Heart left ventricle (tissue), 16 donors: ENCODE measurements around the gene RPL38. TPM values are rescaled to one million over a fixed set of nuclear protein-coding genes. Genes with fewer than 3 reads are reported as not detected.

Experiments used
- ATAC-seq, 4 donors: fragments of 200-7000 bp; cut with Tn5 transposase; one replicate each; pipeline ENCODE4 v1.9.1; 2020 to 2022; ENCODE audit warnings: moderate library complexity in 4 of 4, mild to moderate bottlenecking in 3 of 4, moderate number of reproducible peaks in 1 of 4
- DNase-seq, 5 donors: peaks; one replicate each; pipeline ENCODE4 v3.0.0-alpha.2; 2020
- H3K27ac ChIP-seq, 12 donors: fragments of 200-600 bp; sonication (generic) in 4 of 12; one replicate each; pipeline versions ENCODE4 v1.5.0 to v1.8.0; 2016 to 2022; ENCODE audit warnings: mild to moderate bottlenecking in 2 of 12
- H3K27me3 ChIP-seq, 9 donors: fragments of 200-600 bp; sonication (generic) in 2 of 9; one replicate each; pipeline versions ENCODE4 v1.5.1 to v1.8.0; 2016 to 2022; ENCODE audit warnings: mild to moderate bottlenecking in 3 of 9
- H3K36me3 ChIP-seq, 9 donors: fragments of 200-600 bp; sonication (generic) in 2 of 9; one replicate each; pipeline versions ENCODE4 v1.5.0 to v1.8.0; 2018 to 2022; ENCODE audit warnings: mild to moderate bottlenecking in 2 of 9
- H3K4me1 ChIP-seq, 12 donors: fragments of 200-600 bp; sonication (generic) in 4 of 12; one replicate each; pipeline versions ENCODE4 v1.5.0 to v1.8.0; 2016 to 2022; ENCODE audit warnings: mild to moderate bottlenecking in 3 of 12
- H3K4me3 ChIP-seq, 12 donors: fragments of 200-600 bp; sonication (generic) in 4 of 12; one replicate each; pipeline versions ENCODE4 v1.5.0 to v1.8.0; 2017 to 2022; ENCODE audit warnings: mild to moderate bottlenecking in 9 of 12, moderate library complexity in 4 of 12
- H3K9me3 ChIP-seq, 12 donors: fragments of 200-600 bp; sonication (generic) in 4 of 12; one replicate each; pipeline versions ENCODE4 v1.5.0 to v1.8.0; 2016 to 2022; ENCODE audit warnings: mild to moderate bottlenecking in 1 of 12
- CTCF ChIP-seq, 12 donors: fragments of 200-600 bp; sonication (generic) in 4 of 12; IDR thresholded peaks; one replicate each; pipeline versions ENCODE4 v1.5.0 to v1.8.0; 2018 to 2022; ENCODE audit warnings: antibody characterized with exemption in 12 of 12, mild to moderate bottlenecking in 5 of 12
- POLR2A ChIP-seq, 2 donors: fragments of 450-650 bp; IDR thresholded peaks; one replicate each; pipeline ENCODE4 v1.6.1; 2017; ENCODE audit warnings: antibody characterized with exemption in 2 of 2, mild to moderate bottlenecking in 2 of 2, moderate library complexity in 2 of 2
- WGBS, 4 donors: extraction: QIAGEN DNeasy Blood & Tissue Kit in 2 of 4; methylation state at CpG; one replicate each; pipeline versions ENCODE4 v1.1.5 to v1.1.7; 2013 to 2018; 5-methylcytosine and 5-hydroxymethylcytosine counted together
- intact Hi-C, 10 donors: fragments of 100-400 bp; cut with DNase I; formaldehyde crosslinking; loops; one replicate each; pipeline versions ENCODE4 v1.11.1 to v1.14.2; 2022
- polyA plus RNA-seq, 2 donors: library from polyadenylated mRNA; stranded (reverse); fragments of 200-250 nt; gene quantifications; one replicate each; pipeline ENCODE4 v1.2.3, GENCODE V29; 2013
- total RNA-seq, 9 donors: library from RNA; depleted of rRNA in 2 of 9; stranded (reverse); fragments of >200 nt in 2 of 9; fragmentation: NEBNext Ultra II Directional in 3 of 9; extraction: Animal tissue kit (Norgen Biotek cat#: 25700) in 3 of 9; gene quantifications; one replicate each; pipeline versions ENCODE4 v1.1.0 to v1.2.4, GENCODE V29; 2016 to 2023
- donor health status: ischemic (EF 13 %, LVEDD 7.1; RV severe dilation, severe dysfunction).
- donor health status: healthy with polysubstance abuse.
- donor health status: DM: no; HTN: yes; CAD: no.
- donor health status: DM: no; HTN: no; CAD: no.
- donor health status: ischemic (EF 25% LVEDD 6.9; RV normal size, moderate dysfunction).
- donor health status: ischemic (EF 25% LVEDD 5.7; RV mildly dilated, moderate dysfunction).
- donor health status: healthy.
- donor health status: DM: yes; HTN: yes; CAD: no.
- donor health status: ischemic (EF 35%, LVEDD 5.7; RV mildly dilated, moderate dysfunction).
- donor health status: nonischemic (EF 11% LVEDD 7.7; RV severe dilation, severe dysfunction).
- donor health status: DM: yes; HTN: yes; CAD: no.
- donor health status: PGD.
- donor health status: ischemic (EF 29% LVEDD 5.4; RV normal size, mild dysfunction).
- donor health status: nonischemic (EF 23%, LVEDD 6.1; RV moderate dilation, normal function).

Gene RPL38
- total and polyA plus RNA-seq, 11 donors: 244 to 1,830 (median 740) TPM

DNA sequence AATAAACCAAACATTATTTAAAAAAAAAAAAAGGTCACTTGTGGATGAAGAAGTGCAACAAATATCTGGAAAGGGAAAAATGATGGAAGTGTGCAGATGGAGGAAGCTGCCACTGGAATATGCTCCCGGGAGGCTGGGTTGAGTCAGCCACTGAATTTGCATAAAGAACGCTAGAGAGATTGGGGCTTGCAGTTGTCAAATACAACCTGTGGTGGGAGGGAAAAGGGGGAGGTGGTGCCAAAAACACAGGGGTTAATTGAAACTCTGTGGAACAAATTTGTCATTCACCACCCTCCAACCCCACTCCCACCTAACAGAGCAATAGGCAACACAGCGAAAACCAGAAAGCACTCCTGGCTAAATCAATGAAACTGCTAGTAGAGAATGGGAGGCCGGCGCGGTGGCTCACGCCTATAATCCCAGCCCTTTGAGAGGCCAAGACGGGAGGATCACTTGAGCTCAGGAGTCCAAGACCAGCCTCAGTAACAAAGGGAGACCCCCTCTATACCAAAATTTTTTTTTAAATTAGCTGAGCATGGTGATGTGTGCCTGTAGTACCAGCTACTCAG is 37.6 kb upstream of the RPL38 start:
- DNase-seq: no peak
- no peak for TF ChIP-seq CTCF (IDR thresholded peaks at IDR 0.05)
- no peak for TF ChIP-seq POLR2A (IDR thresholded peaks at IDR 0.05)
- Histone ChIP-seq H3K27me3 (peaks cover 0 to 43% (median 0%) of the 10 kb centered on the region in 9 donors), H3K9me3 (peaks cover 0 to 5% (median 0%) of the 10 kb centered on the region in 12 donors), H3K27ac (no peak overlapping the region), H3K4me1 (no peaks in the 10 kb centered on the region), H3K36me3 (no peaks in the 10 kb centered on the region), H3K4me3 (no peak overlapping the region)
- intact Hi-C loops: no loop called here
- no peak for ATAC-seq
- WGBS, 4 donors: 74 to 78% (median 76%) methylated on average over 8 of the region's 8 CpGs

DNA sequence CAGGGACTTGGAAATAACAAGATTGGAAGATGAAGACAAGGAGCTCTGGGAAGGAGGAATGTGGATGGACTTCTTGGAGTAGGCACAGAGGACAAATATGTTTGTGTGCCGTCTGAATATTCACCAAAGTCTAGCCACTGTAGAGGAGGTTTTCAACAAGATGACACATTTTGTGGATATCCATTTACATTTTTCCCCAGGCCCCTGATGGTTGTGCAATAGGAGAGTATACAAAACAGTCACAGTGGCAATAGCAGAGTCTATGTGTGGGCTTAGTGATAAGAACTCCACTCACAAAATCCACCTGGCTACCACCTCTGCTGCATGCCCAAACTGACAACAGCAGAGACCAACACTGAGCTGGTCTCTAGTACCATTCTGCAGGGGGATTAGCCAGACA is 32.6 kb upstream of the RPL38 start:
- DNase-seq: no peak
- H3K4me3 ChIP-seq: no peak overlapping the region
- intact Hi-C loops: loop anchor here in 7 of 10 donors (10.0 kb wide), 3 partner anchors 516 to 916 kb away; partner anchors contain the start of gene SDK2 (in 1 of the 7)
- no peak overlapping the region for H3K27ac ChIP-seq
- no peaks in the 10 kb centered on the region for H3K36me3 ChIP-seq
- no peak for ATAC-seq
- H3K4me1 ChIP-seq: no peaks in the 10 kb centered on the region
- H3K27me3 ChIP-seq: peaks cover 0 to 29% (median 4%) of the 10 kb centered on the region in 9 donors
- H3K9me3 ChIP-seq: peaks cover 0 to 5% (median 0%) of the 10 kb centered on the region in 12 donors
- TF ChIP-seq CTCF (IDR thresholded peaks at IDR 0.05) (no peak), POLR2A (IDR thresholded peaks at IDR 0.05) (no peak)
- 68 to 80% (median 72%) methylated on average over 1 of the region's 1 CpG for WGBS, 4 donors

DNA sequence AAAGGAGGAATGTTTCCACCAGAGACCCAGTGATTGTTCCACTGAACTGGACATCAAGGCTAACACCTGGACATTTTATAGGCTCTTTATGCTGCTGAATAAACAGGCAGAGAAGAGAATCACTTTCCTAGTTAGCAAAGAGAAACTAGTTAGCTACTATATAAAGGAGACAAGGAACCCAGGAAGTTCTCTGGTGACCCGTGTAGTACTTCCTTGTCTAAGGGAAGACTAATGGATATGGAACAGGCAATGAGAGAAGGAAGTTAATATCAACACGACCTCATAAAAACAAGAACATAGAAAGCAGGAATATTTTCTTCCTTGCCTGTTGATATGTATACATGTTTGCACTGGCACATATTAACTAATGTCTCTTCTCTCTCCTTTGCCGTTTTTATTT is 30.8 kb upstream of the RPL38 start:
- H3K4me1 ChIP-seq: no peaks in the 10 kb centered on the region
- no peak for ATAC-seq
- peaks cover 0 to 44% (median 4%) of the 10 kb centered on the region in 9 donors for H3K27me3 ChIP-seq
- no peak for DNase-seq
- H3K9me3 ChIP-seq: no peaks in the 10 kb centered on the region
- no peaks in the 10 kb centered on the region for H3K36me3 ChIP-seq
- TF ChIP-seq POLR2A (IDR thresholded peaks at IDR 0.05) (no peak), CTCF (IDR thresholded peaks at IDR 0.05) (no peak)
- intact Hi-C loops: loop anchor here in 7 of 10 donors (10.0 kb wide), 3 partner anchors 518 to 918 kb away; partner anchors contain the start of gene SDK2 (in 1 of the 7)
- H3K27ac ChIP-seq: no peak overlapping the region
- H3K4me3 ChIP-seq: no peak overlapping the region
- WGBS, 4 donors: 54 to 59% (median 55%) methylated on average over 3 of the region's 3 CpGs

GRCh38 chr17:74176546-74177001 is 26.9 kb upstream of the RPL38 start:
- ATAC-seq (peak; percentile 72 to 94 (median 82)), DNase-seq (peak in 4 of 5 donors; percentile 28 to 51 (median 42))
- peaks cover 0 to 68% (median 15%) of the 10 kb centered on the region in 9 donors for H3K27me3 ChIP-seq
- TF ChIP-seq POLR2A (IDR thresholded peaks at IDR 0.05) (no peak), CTCF (IDR thresholded peaks at IDR 0.05) (peak; percentile 66 to 89 (median 76))
- no peak overlapping the region for H3K4me3 ChIP-seq
- no peaks in the 10 kb centered on the region for H3K4me1 ChIP-seq
- intact Hi-C loops: loop anchor here in 9 of 10 donors (2.0 to 10.0 kb wide), 7 partner anchors 519 to 922 kb away; partner anchors contain the start of gene SDK2 (in 1 of the 9)
- H3K9me3 ChIP-seq: no peaks in the 10 kb centered on the region
- 41 to 45% (median 44%) methylated on average over 10 of the region's 10 CpGs for WGBS, 4 donors
- no peak overlapping the region for H3K27ac ChIP-seq
- H3K36me3 ChIP-seq: no peaks in the 10 kb centered on the region
